ENCODE data around the gene TNS2. TPM values are rescaled to one million over a fixed set of nuclear protein-coding genes. Genes with fewer than 3 reads are reported as not detected.

Gene TNS2
- total and polyA plus RNA-seq, 9 of the 15 experiments (the other 6 are each of a cell fraction or from before 2014, with no cell fraction given) = 0.28 to 3.1 (median 1.2) TPM; not detected in 1

GRCh38 chr12:53051881-53052412 lies 2.1 kb downstream of the TNS2 start:
- ChIA-PET POLR2A (interaction anchor here (0.6 kb wide), 1 partner anchor 1078 kb away, joined by 3 read pairs; no protein-coding TSS in a partner anchor), CTCF (ENCODE audit: low intra/inter-chr PET ratio) (interaction anchor here (0.7 kb wide), 1 partner anchor 475 kb away, joined by 3 read pairs; no protein-coding TSS in a partner anchor)
- TSS peak; percentile 22 for BruUV-seq (replicated peaks)
- FAIRE-seq (no peak), DNase-seq (ENCODE audit: extremely low read depth in 1 of 4, low spot score in 3 of 4) (no peak), ATAC-seq (no peak)
- Histone ChIP-seq H3K9me1 (ENCODE audit: control insufficient read depth, insufficient read depth, low read length) (no peaks in the 10 kb centered on the region), H3K36me3 (ENCODE audit: control insufficient read depth, insufficient read depth, low read length) (peaks cover 2% of the 10 kb centered on the region; the same call in 1 of the 3 replicates), H3K27me3 (ENCODE audit: control insufficient read depth in 2 of 2, insufficient read depth in 2 of 2, low read length in 2 of 2) (no peaks in the 10 kb centered on the region), H3K27ac (ENCODE audit: extremely low read depth, low read depth, low read length) (no peak overlapping the region), H3K4me1 (replicated peaks in 1 of 2; ENCODE audit: control insufficient read depth in 2 of 2, insufficient read depth in 2 of 2, low read length in 2 of 2) (peaks cover 44 to 84% of the 10 kb centered on the region in 2 experiments), H4K20me1 (replicated peaks; ENCODE audit: control insufficient read depth, insufficient read depth, low read length) (no peaks in the 10 kb centered on the region), H3K79me2 (ENCODE audit: control insufficient read depth, insufficient read depth, low read length) (peaks cover 7% of the 10 kb centered on the region; the same call in 2 of the 3 replicates), H3K9me3 (replicated peaks; ENCODE audit: control insufficient read depth, insufficient read depth, low read depth, low read length) (no peaks in the 10 kb centered on the region), H2AFZ (ENCODE audit: low read depth, low read length) (no peak overlapping the region), H3K4me3 (no peak overlapping the region), H3K9ac (ENCODE audit: insufficient read depth in 1 of 2, low read depth in 2 of 2, low read length in 2 of 2) (peak overlapping the region in 1 of 2 experiments; percentile 60; a peak in 1 of 4 replicates), H3K4me2 (ENCODE audit: insufficient read depth, low read length) (no peak overlapping the region)
- in situ Hi-C loops (cut with MboI) (no loop called here), intact Hi-C loops (cut with micrococcal nuclease) (no loop called here)
- WGBS (ENCODE audit: insufficient coverage, low coverage, missing lambda C conversion rate) = 85% methylated on average over 7 of the region's 7 CpGs
- TF ChIP-seq MCM7 (IDR thresholded peaks at IDR 0.05) (no peak), ATF2 (CRISPR knock-in tag; IDR thresholded peaks at IDR 0.05) (no peak), ELF1 (tag; IDR thresholded peaks at IDR 0.05) (no peak), MGA (IDR thresholded peaks at IDR 0.05) (no peak), SUPT5H (IDR thresholded peaks at IDR 0.05) (no peak), PHF8 (IDR thresholded peaks at IDR 0.05; ENCODE audit: borderline replicate concordance, low read length) (no peak), NELFE (IDR thresholded peaks at IDR 0.05; ENCODE audit: insufficient read depth, insufficient read length) (no peak), ZNF511 (CRISPR knock-in tag; IDR thresholded peaks at IDR 0.05) (no peak), POU5F1 (IDR thresholded peaks at IDR 0.05; ENCODE audit: borderline replicate concordance, low read depth, low read length, partially characterized antibody) (no peak)
